ENCODE results near the gene HSPG2.

Gene HSPG2

GRCh38 chr1:21887796-21888195 lies 49.3 kb downstream of the HSPG2 start:
- Histone ChIP-seq H3K36me3 (replicated peaks) (peaks cover 57% of the 10 kb centered on the region), H3K4me3 (ENCODE audit: low read depth, low read length) (no peak overlapping the region), H3K27me3 (replicated peaks) (no peaks in the 10 kb centered on the region), H3K27ac (no peak overlapping the region)
- DNase-seq: no peak
- in situ Hi-C loops (cut with HindIII; ENCODE audit: low pct_ligation_motif_present, low sequenced_read_pairs): no loop called here
- TF ChIP-seq CTCF (IDR thresholded peaks at IDR 0.05; ENCODE audit: low read depth, low read length, missing control alignments): no peak

GRCh38 chr1:21887216-21887736 lies 49.8 kb downstream of the HSPG2 start:
- no peak for TF ChIP-seq CTCF (IDR thresholded peaks at IDR 0.05; ENCODE audit: low read depth, low read length, missing control alignments)
- H3K36me3 ChIP-seq (replicated peaks): peaks cover 59% of the 10 kb centered on the region

GRCh38 chr1:21886486-21887215 lies 50.5 kb downstream of the HSPG2 start:
- H3K27ac ChIP-seq: no peak overlapping the region
- H3K27me3 ChIP-seq (replicated peaks): no peaks in the 10 kb centered on the region
- H3K36me3 ChIP-seq (replicated peaks): peaks cover 58% of the 10 kb centered on the region
- no peak for DNase-seq
- TF ChIP-seq CTCF (IDR thresholded peaks at IDR 0.05; ENCODE audit: low read depth, low read length, missing control alignments): no peak
- in situ Hi-C loops (cut with HindIII; ENCODE audit: low pct_ligation_motif_present, low sequenced_read_pairs): no loop called here
- no peak overlapping the region for H3K4me3 ChIP-seq (ENCODE audit: low read depth, low read length)

More at GRCh38 chr1:21887216-21887736, 49.8 kb downstream of the HSPG2 start:
- Histone ChIP-seq H3K4me3 (ENCODE audit: low read depth, low read length) (no peak overlapping the region), H3K27me3 (replicated peaks) (no peaks in the 10 kb centered on the region), H3K27ac (no peak overlapping the region)
- no peak for DNase-seq
- in situ Hi-C loops (cut with HindIII; ENCODE audit: low pct_ligation_motif_present, low sequenced_read_pairs): no loop called here

- H3K27ac ChIP-seq: no peak overlapping the region
- H3K27me3 ChIP-seq (replicated peaks): no peaks in the 10 kb centered on the region
- no peak for DNase-seq
- no peak for TF ChIP-seq CTCF (IDR thresholded peaks at IDR 0.05; ENCODE audit: low read depth, low read length, missing control alignments)
- in situ Hi-C loops (cut with HindIII; ENCODE audit: low pct_ligation_motif_present, low sequenced_read_pairs): no loop called here
- no peak overlapping the region for H3K4me3 ChIP-seq (ENCODE audit: low read depth, low read length)
- H3K36me3 ChIP-seq (replicated peaks): peaks cover 58% of the 10 kb centered on the region
These were observed 51.7 kb downstream of the HSPG2 start for GRCh38 chr1:21885236-21886037.

- Histone ChIP-seq H3K36me3 (replicated peaks) (peaks cover 63% of the 10 kb centered on the region), H3K4me3 (ENCODE audit: low read depth, low read length) (no peak overlapping the region), H3K27me3 (replicated peaks) (no peaks in the 10 kb centered on the region), H3K27ac (no peak overlapping the region)
- no peak for TF ChIP-seq CTCF (IDR thresholded peaks at IDR 0.05; ENCODE audit: low read depth, low read length, missing control alignments)
- DNase-seq: no peak
- in situ Hi-C loops (cut with HindIII; ENCODE audit: low pct_ligation_motif_present, low sequenced_read_pairs): no loop called here
These were observed 52.5 kb downstream of the HSPG2 start for GRCh38 chr1:21884456-21885235.
